ENCODE measurements around the gene RPL5.

DNA sequence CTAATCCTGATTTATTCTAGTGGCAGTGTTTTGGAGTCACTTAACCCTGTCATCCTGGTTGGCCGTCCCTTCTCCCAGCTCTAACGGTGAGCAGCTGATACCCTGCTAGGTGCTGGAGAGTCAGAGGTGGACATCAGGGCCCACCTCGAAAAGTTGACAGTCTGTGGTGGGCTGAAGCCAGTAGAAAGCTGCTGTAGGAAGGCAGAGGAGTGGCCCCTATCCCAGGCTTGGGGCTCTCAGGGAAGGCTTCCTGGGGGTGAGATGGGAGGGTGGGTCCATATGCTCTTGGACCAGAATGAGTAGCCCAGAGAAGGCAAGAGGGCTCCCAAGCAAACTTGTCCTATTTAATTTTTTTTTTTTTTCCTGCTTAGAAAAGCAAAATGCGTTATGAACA lies 475 bp upstream of the RPL5 start:
- TF ChIP-seq, protein P1, sequence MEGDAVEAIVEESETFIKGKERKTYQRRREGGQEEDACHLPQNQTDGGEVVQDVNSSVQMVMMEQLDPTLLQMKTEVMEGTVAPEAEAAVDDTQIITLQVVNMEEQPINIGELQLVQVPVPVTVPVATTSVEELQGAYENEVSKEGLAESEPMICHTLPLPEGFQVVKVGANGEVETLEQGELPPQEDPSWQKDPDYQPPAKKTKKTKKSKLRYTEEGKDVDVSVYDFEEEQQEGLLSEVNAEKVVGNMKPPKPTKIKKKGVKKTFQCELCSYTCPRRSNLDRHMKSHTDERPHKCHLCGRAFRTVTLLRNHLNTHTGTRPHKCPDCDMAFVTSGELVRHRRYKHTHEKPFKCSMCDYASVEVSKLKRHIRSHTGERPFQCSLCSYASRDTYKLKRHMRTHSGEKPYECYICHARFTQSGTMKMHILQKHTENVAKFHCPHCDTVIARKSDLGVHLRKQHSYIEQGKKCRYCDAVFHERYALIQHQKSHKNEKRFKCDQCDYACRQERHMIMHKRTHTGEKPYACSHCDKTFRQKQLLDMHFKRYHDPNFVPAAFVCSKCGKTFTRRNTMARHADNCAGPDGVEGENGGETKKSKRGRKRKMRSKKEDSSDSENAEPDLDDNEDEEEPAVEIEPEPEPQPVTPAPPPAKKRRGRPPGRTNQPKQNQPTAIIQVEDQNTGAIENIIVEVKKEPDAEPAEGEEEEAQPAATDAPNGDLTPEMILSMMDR (conservative IDR thresholded peaks at IDR 0.05; ENCODE audit: low read depth, low read length) = no peak
- TF ChIP-seq EZH2 (IDR thresholded peaks at IDR 0.05; ENCODE audit: borderline replicate concordance, low read depth, low read length, poor library complexity, severe bottlenecking) = no peak

Measured in A673 (cell line).